Fibroblast of mammary gland (primary cell): ENCODE results near the gene SENP6.
"Not testable (repeated sequence)": the region's sequence is repeated elsewhere in the genome, so short reads cannot be mapped to it uniquely, and the experiment has no call there.

Source experiments
- DNase-seq: peaks from one replicate; pipeline ENCODE4 v3.0.0-alpha.2; 2010; ENCODE audit warnings: low read depth
- H3K4me3 ChIP-seq: 2 replicates; pipeline ENCODE4 v1.5.1; 2011; ENCODE audit warnings: low read depth, mild to moderate bottlenecking, low read length, moderate library complexity; ENCODE audit not compliant: control insufficient read depth
- CTCF ChIP-seq: conservative IDR thresholded peaks from 2 replicates; pipeline ENCODE4 v1.5.1; 2011; ENCODE audit warnings: low read depth, low read length, inconsistent platforms; ENCODE audit not compliant: control insufficient read depth, insufficient read depth

The SENP6 gene

GRCh38 chr6:75643173-75643572 lies 41.5 kb downstream of the SENP6 start:
- H3K4me3 ChIP-seq: no peak overlapping the region
- no peak for DNase-seq
- TF ChIP-seq CTCF: no peak

- no peak overlapping the region for H3K4me3 ChIP-seq
- no peak for TF ChIP-seq CTCF
- DNase-seq: no peak
These were observed 54.8 kb downstream of the SENP6 start for GRCh38 chr6:75656479-75656878.

- no peak for DNase-seq
- no peak overlapping the region for H3K4me3 ChIP-seq
- no peak for TF ChIP-seq CTCF
These were observed 55.6 kb downstream of the SENP6 start for GRCh38 chr6:75657327-75657726.

- no peak for DNase-seq
- no peak for TF ChIP-seq CTCF
- H3K4me3 ChIP-seq: no peak overlapping the region
These were observed 64.9 kb downstream of the SENP6 start for GRCh38 chr6:75666592-75666991.

GRCh38 chr6:75673884-75674283 lies 72.2 kb downstream of the SENP6 start:
- peak; percentile 7 for DNase-seq
- TF ChIP-seq CTCF: no peak
- H3K4me3 ChIP-seq: no peak overlapping the region

GRCh38 chr6:75676377-75676776 lies 74.7 kb downstream of the SENP6 start:
- TF ChIP-seq CTCF: no peak

GRCh38 chr6:75682548-75682947 lies 80.9 kb downstream of the SENP6 start:
- H3K4me3 ChIP-seq, DNase-seq: not testable (repeated sequence)

More at GRCh38 chr6:75676377-75676776, 74.7 kb downstream of the SENP6 start:
- no peak overlapping the region for H3K4me3 ChIP-seq
- DNase-seq: no peak

GRCh38 chr6:75683005-75683404 lies 81.3 kb downstream of the SENP6 start:
- not testable (repeated sequence) for H3K4me3 ChIP-seq, DNase-seq

- H3K4me3 ChIP-seq, DNase-seq: not testable (repeated sequence)
These were observed 85.9 kb downstream of the SENP6 start for GRCh38 chr6:75687535-75687934.

- not testable (repeated sequence) for H3K4me3 ChIP-seq, DNase-seq
These were observed 86.3 kb downstream of the SENP6 start for GRCh38 chr6:75687937-75688336.
